HCT116 (cell line): ENCODE results near the gene TAF4B. TPM values are rescaled to one million over a fixed set of nuclear protein-coding genes. Genes with fewer than 3 reads are reported as not detected.

Source experiments
- ATAC-seq: fragments of 200-7000 bp; cut with Tn5 transposase; 2 replicates; pipeline ENCODE4 v1.9.1; 2020; ENCODE audit warnings: mild to moderate bottlenecking, moderate library complexity
- BruUV-seq: library from RNA; stranded (reverse); fragments of 400-500 nt; replicated peaks from 2 replicates; lab custom pipeline; 2021; lab: Mats Ljungman, UMichigan
- CTCF ChIA-PET: fragments of 300-600 bp; sonication (Branson Sonifier 250); formaldehyde crosslinking; loops from one replicate; lab custom pipeline; 2021; ENCODE audit warnings: antibody characterized with exemption; lab: Charles Lee
- POLR2A ChIA-PET: fragments of 300-600, 350-600 bp; sonication (Branson Sonifier 250); formaldehyde crosslinking; loops from one replicate; lab custom pipeline; 2021; ENCODE audit warnings: antibody characterized with exemption; lab: Charles Lee
- RAD21 ChIA-PET, 2 experiments: fragments of 300-600 bp; sonication (Branson Sonifier 250); formaldehyde crosslinking; loops; one replicate each; lab custom pipeline; 2023; ENCODE audit warnings: low total read pairs in 2 of 2; ENCODE audit not compliant: uncharacterized antibody in 2 of 2, unreplicated experiment in 2 of 2, low non-redundant PET in 1 of 2; lab: Charles Lee
- DNase-seq: peaks from one replicate; pipeline ENCODE4 v3.0.0-alpha.2; 2010; ENCODE audit warnings: low read depth, low spot score
- H2AFZ ChIP-seq: fragments of 200-600 bp; shearing (Covaris generic), sonication (generic); 2 replicates; pipeline ENCODE4 v1.6.1; 2017; ENCODE audit warnings: low read depth, mixed run types, mixed read lengths, antibody characterized with exemption, low read length; ENCODE audit not compliant: poor library complexity, severe bottlenecking
- H3K27ac ChIP-seq: 2 replicates; pipeline ENCODE4 v1.5.1; 2012; ENCODE audit warnings: low read depth, low read length
- H3K27me3 ChIP-seq: fragments of 200-600 bp; sonication (generic); 2 replicates; pipeline ENCODE4 v1.6.1; 2016; ENCODE audit warnings: mixed run types, low read length, mixed read lengths; ENCODE audit not compliant: insufficient read depth
- H3K36me3 ChIP-seq, 2 experiments: fragments of 200-500 bp in 1 of 2; fragments of 200-600 bp in 1 of 2; sonication (Bioruptor generic) in 1 of 2; sonication (generic) in 1 of 2; 2 replicates each; pipeline versions ENCODE4 v1.5.1 to v1.6.1; 2014 to 2016; ENCODE audit warnings: low read length in 2 of 2, inconsistent platforms in 1 of 2, mixed read lengths in 1 of 2, mixed run types in 1 of 2; ENCODE audit not compliant: insufficient read depth in 2 of 2, control insufficient read depth in 1 of 2
- H3K4me1 ChIP-seq, 2 experiments: fragments of 200-600 bp in 1 of 2; sonication (generic) in 1 of 2; 2 replicates each; pipeline versions ENCODE4 v1.5.1 to v1.6.1; 2012 to 2017; ENCODE audit warnings: low read length in 2 of 2, inconsistent platforms in 1 of 2, mild to moderate bottlenecking in 1 of 2, mixed read lengths in 1 of 2, mixed run types in 1 of 2, moderate library complexity in 1 of 2; ENCODE audit not compliant: insufficient read depth in 2 of 2, control insufficient read depth in 1 of 2
- H3K4me2 ChIP-seq: fragments of 200-600 bp; sonication (generic); 2 replicates; pipeline ENCODE4 v1.6.1; 2017; ENCODE audit warnings: mixed run types, low read length, mixed read lengths
- H3K4me3 ChIP-seq, 2 experiments: fragments of 200-600 bp in 1 of 2; sonication (generic) in 1 of 2; replicated peaks in 1 of 2; 2 replicates each; pipeline ENCODE4 v1.5.1; 2011 to 2016; ENCODE audit warnings: low read length in 2 of 2, control low read depth in 1 of 2, low read depth in 1 of 2, mild to moderate bottlenecking in 1 of 2, mixed read lengths in 1 of 2, mixed run types in 1 of 2
- H3K79me2 ChIP-seq: fragments of 200-600 bp; sonication (generic); 2 replicates; pipeline ENCODE4 v1.6.1; 2017; ENCODE audit warnings: mild to moderate bottlenecking, mixed run types, low read length, moderate library complexity, mixed read lengths; ENCODE audit not compliant: insufficient read depth
- H3K9ac ChIP-seq: fragments of 200-600 bp; sonication (generic); 2 replicates; pipeline ENCODE4 v1.6.1; 2016; ENCODE audit warnings: low read length, mixed read lengths
- H3K9me2 ChIP-seq: fragments of 200-600 bp; sonication (generic), shearing (Covaris generic); 2 replicates; pipeline ENCODE4 v1.6.1; 2017; ENCODE audit warnings: mixed run types, mild to moderate bottlenecking, moderate library complexity; ENCODE audit not compliant: insufficient read depth
- H3K9me3 ChIP-seq, 2 experiments: fragments of 200-500 bp in 1 of 2; fragments of 200-600 bp in 1 of 2; sonication (Bioruptor generic) in 1 of 2; sonication (generic) in 1 of 2; 2 replicates each; pipeline ENCODE4 v1.6.1; 2014 to 2017; ENCODE audit warnings: low read length in 2 of 2, mixed read lengths in 2 of 2, inconsistent platforms in 1 of 2, low read depth in 1 of 2, mild to moderate bottlenecking in 1 of 2, mixed run types in 1 of 2, moderate library complexity in 1 of 2; ENCODE audit not compliant: control insufficient read depth in 1 of 2, insufficient read depth in 1 of 2
- H4K20me1 ChIP-seq: fragments of 200-600 bp; sonication (generic), shearing (Covaris generic); 2 replicates; pipeline ENCODE4 v1.6.1; 2017; ENCODE audit warnings: mixed run types, mild to moderate bottlenecking, moderate library complexity; ENCODE audit not compliant: insufficient read depth
- CBX3 ChIP-seq: IDR thresholded peaks from 2 replicates; pipeline ENCODE4 v1.6.1; 2012; ENCODE audit warnings: low read depth
- EGR1 ChIP-seq: IDR thresholded peaks from 2 replicates; pipeline ENCODE4 v1.6.1; 2012; ENCODE audit warnings: low read depth
- EZH2phosphoT487 ChIP-seq: fragments of 200-600 bp; IDR thresholded peaks from 2 replicates; pipeline ENCODE4 v1.6.1; 2018; ENCODE audit warnings: antibody characterized with exemption, borderline replicate concordance
- FOSL1 ChIP-seq: IDR thresholded peaks from 2 replicates; pipeline ENCODE4 v1.6.1; 2012; ENCODE audit warnings: low read depth
- JUND ChIP-seq: IDR thresholded peaks from 2 replicates; pipeline ENCODE4 v1.6.1; 2012
- POLR2AphosphoS5 ChIP-seq: IDR thresholded peaks from 2 replicates; pipeline ENCODE4 v1.6.1; 2011; ENCODE audit warnings: mild to moderate bottlenecking, low read depth, low read length, moderate library complexity
- SIN3A ChIP-seq: IDR thresholded peaks from 2 replicates; pipeline ENCODE4 v1.6.1; 2012; ENCODE audit warnings: low read depth
- TCF7L2 ChIP-seq: IDR thresholded peaks from 2 replicates; pipeline ENCODE4 v1.7.0; 2011; ENCODE audit warnings: borderline replicate concordance, inconsistent platforms; ENCODE audit not compliant: insufficient read depth, insufficient read length; ENCODE audit errors: extremely low read depth
- ZFX ChIP-seq: fragments of 450-650 bp; IDR thresholded peaks from 2 replicates; pipeline ENCODE4 v1.6.1; 2017
- intact Hi-C: fragments of 100-400 bp; cut with micrococcal nuclease; formaldehyde crosslinking; loops from 2 replicates; pipeline ENCODE4 v1.10.0; 2022
- total RNA-seq: library from RNA; stranded (reverse); gene quantifications from one replicate; pipeline ENCODE4 v1.2.1, GENCODE V29; 2021; ENCODE audit not compliant: unreplicated experiment
- TF ChIP-seq, protein P1 (sequence below): IDR thresholded peaks from 2 replicates; pipeline ENCODE4 v1.6.1; 2012; ENCODE audit warnings: low read depth
- TF ChIP-seq, protein P2 (sequence below): IDR thresholded peaks from 2 replicates; pipeline ENCODE4 v1.6.1; 2012

The TAF4B gene
- total RNA-seq, 1 experiment from 2014 or later: 17.8 TPM

- H2AFZ ChIP-seq: no peak overlapping the region
- H3K36me3 ChIP-seq: no peaks in the 10 kb centered on the region
- no peaks in the 10 kb centered on the region for H3K27me3 ChIP-seq
- intact Hi-C loops: no loop called here
- no peak overlapping the region for H3K4me2 ChIP-seq
- CTCF ChIA-PET: no interaction called here
- no peak overlapping the region for H3K4me3 ChIP-seq
- RAD21 ChIA-PET: no interaction called here
- no TSS peak for BruUV-seq
- ATAC-seq: no peak
- TF ChIP-seq SIN3A (no peak), TCF7L2 (no peak), ZFX (no peak)
- H3K27ac ChIP-seq: no peak overlapping the region
- no peak overlapping the region for H3K9ac ChIP-seq
- H3K9me3 ChIP-seq: no peaks in the 10 kb centered on the region
- H3K4me1 ChIP-seq: no peaks in the 10 kb centered on the region
- DNase-seq: no peak
- no peaks in the 10 kb centered on the region; the same call in 1 of the 2 replicates for H4K20me1 ChIP-seq
- H3K9me2 ChIP-seq: no peaks in the 10 kb centered on the region
- POLR2A ChIA-PET: no interaction called here
- no peaks in the 10 kb centered on the region for H3K79me2 ChIP-seq
These were observed 141.2 kb downstream of the TAF4B start for GRCh38 chr18:26367425-26367824.

- no TSS peak for BruUV-seq
- Histone ChIP-seq H3K27me3 (no peaks in the 10 kb centered on the region), H4K20me1 (no peaks in the 10 kb centered on the region), H3K4me2 (no peak overlapping the region), H2AFZ (no peak overlapping the region), H3K4me3 (no peak overlapping the region), H3K27ac (no peak overlapping the region), H3K9ac (no peak overlapping the region), H3K36me3 (no peaks in the 10 kb centered on the region), H3K9me3 (no peaks in the 10 kb centered on the region), H3K79me2 (no peaks in the 10 kb centered on the region), H3K4me1 (no peaks in the 10 kb centered on the region), H3K9me2 (no peaks in the 10 kb centered on the region)
- POLR2A ChIA-PET: no interaction called here
- CTCF ChIA-PET: interaction anchor here (1.3 kb wide), 1 partner anchor 14 kb away, joined by 4 read pairs; no protein-coding TSS in a partner anchor
- DNase-seq (no peak), ATAC-seq (no peak)
- intact Hi-C loops: no loop called here
- RAD21 ChIA-PET: no interaction called here
- TF ChIP-seq CBX3: no peak
- TF ChIP-seq, protein P1, sequence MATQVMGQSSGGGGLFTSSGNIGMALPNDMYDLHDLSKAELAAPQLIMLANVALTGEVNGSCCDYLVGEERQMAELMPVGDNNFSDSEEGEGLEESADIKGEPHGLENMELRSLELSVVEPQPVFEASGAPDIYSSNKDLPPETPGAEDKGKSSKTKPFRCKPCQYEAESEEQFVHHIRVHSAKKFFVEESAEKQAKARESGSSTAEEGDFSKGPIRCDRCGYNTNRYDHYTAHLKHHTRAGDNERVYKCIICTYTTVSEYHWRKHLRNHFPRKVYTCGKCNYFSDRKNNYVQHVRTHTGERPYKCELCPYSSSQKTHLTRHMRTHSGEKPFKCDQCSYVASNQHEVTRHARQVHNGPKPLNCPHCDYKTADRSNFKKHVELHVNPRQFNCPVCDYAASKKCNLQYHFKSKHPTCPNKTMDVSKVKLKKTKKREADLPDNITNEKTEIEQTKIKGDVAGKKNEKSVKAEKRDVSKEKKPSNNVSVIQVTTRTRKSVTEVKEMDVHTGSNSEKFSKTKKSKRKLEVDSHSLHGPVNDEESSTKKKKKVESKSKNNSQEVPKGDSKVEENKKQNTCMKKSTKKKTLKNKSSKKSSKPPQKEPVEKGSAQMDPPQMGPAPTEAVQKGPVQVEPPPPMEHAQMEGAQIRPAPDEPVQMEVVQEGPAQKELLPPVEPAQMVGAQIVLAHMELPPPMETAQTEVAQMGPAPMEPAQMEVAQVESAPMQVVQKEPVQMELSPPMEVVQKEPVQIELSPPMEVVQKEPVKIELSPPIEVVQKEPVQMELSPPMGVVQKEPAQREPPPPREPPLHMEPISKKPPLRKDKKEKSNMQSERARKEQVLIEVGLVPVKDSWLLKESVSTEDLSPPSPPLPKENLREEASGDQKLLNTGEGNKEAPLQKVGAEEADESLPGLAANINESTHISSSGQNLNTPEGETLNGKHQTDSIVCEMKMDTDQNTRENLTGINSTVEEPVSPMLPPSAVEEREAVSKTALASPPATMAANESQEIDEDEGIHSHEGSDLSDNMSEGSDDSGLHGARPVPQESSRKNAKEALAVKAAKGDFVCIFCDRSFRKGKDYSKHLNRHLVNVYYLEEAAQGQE: no peak
- no peak for TF ChIP-seq TCF7L2
- TF ChIP-seq POLR2AphosphoS5: no peak
- no peak for TF ChIP-seq EGR1
- TF ChIP-seq SIN3A: no peak
- TF ChIP-seq JUND: no peak
- TF ChIP-seq, protein P2, sequence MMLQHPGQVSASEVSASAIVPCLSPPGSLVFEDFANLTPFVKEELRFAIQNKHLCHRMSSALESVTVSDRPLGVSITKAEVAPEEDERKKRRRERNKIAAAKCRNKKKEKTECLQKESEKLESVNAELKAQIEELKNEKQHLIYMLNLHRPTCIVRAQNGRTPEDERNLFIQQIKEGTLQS: no peak
- TF ChIP-seq FOSL1: no peak
- TF ChIP-seq EZH2phosphoT487: no peak
These were observed 143.8 kb downstream of the TAF4B start for GRCh38 chr18:26370037-26370436.
